Panc1 (cell line): ENCODE measurements around the gene TENT5C. TPM values are rescaled to one million over a fixed set of nuclear protein-coding genes. Genes with fewer than 3 reads are reported as not detected.

Experiments
- ATAC-seq: fragments of 200-7000 bp; cut with Tn5 transposase; 2 replicates; pipeline ENCODE4 v1.9.1; 2020; ENCODE audit warnings: mild to moderate bottlenecking, moderate library complexity
- BruUV-seq: library from RNA; stranded (reverse); fragments of 400-500 nt; replicated peaks from 2 replicates; lab custom pipeline; 2021; lab: Mats Ljungman, UMichigan
- CTCF ChIA-PET: fragments of 300-600 bp; sonication (Branson Sonifier 250); formaldehyde crosslinking; loops from one replicate; lab custom pipeline; 2022; ENCODE audit warnings: antibody characterized with exemption; lab: Charles Lee
- POLR2A ChIA-PET: fragments of 300-600 bp; sonication (Branson Sonifier 250); formaldehyde crosslinking; loops from one replicate; lab custom pipeline; 2022; ENCODE audit warnings: antibody characterized with exemption; lab: Charles Lee
- DNase-seq: peaks from one replicate; pipeline ENCODE4 v3.0.0-alpha.2; 2010; ENCODE audit warnings: low read depth, low spot score
- H3K27ac ChIP-seq: 2 replicates; pipeline ENCODE4 v1.5.1; 2011; ENCODE audit warnings: mild to moderate bottlenecking, low read length, inconsistent platforms
- H3K27me3 ChIP-seq: fragments of 200-500 bp; sonication (Bioruptor generic); 2 replicates; pipeline ENCODE4 v1.6.0; 2014; ENCODE audit warnings: low read length, inconsistent platforms; ENCODE audit not compliant: control insufficient read depth, insufficient read depth
- H3K36me3 ChIP-seq: fragments of 200-500 bp; sonication (Bioruptor generic); 2 replicates; pipeline ENCODE4 v1.5.1; 2014; ENCODE audit warnings: inconsistent platforms, mild to moderate bottlenecking, low read length, moderate library complexity; ENCODE audit not compliant: control insufficient read depth, insufficient read depth
- H3K4me1 ChIP-seq: 2 replicates; pipeline ENCODE4 v1.5.1; 2011; ENCODE audit warnings: inconsistent platforms, mild to moderate bottlenecking, low read length, moderate library complexity; ENCODE audit not compliant: control insufficient read depth, insufficient read depth
- H3K4me3 ChIP-seq, 2 experiments: 2 replicates each; pipeline ENCODE4 v1.5.1; 2011 to 2012; ENCODE audit warnings: low read depth in 2 of 2, low read length in 2 of 2, mild to moderate bottlenecking in 2 of 2, inconsistent platforms in 1 of 2, moderate library complexity in 1 of 2
- H3K9me3 ChIP-seq: fragments of 200-500 bp; sonication (Bioruptor generic); 2 replicates; pipeline ENCODE4 v1.5.1; 2014; ENCODE audit warnings: low read depth, mild to moderate bottlenecking, inconsistent platforms, low read length, moderate library complexity; ENCODE audit not compliant: control insufficient read depth, insufficient read depth
- CTCF ChIP-seq: fragments of 450-650 bp; IDR thresholded peaks from 2 replicates; pipeline ENCODE4 v1.5.1; 2017; ENCODE audit warnings: mild to moderate bottlenecking
- POLR2AphosphoS5 ChIP-seq: IDR thresholded peaks from 2 replicates; pipeline ENCODE4 v1.6.1; 2012; ENCODE audit warnings: mild to moderate bottlenecking, low read depth, low read length, moderate library complexity
- REST ChIP-seq, 2 experiments: IDR thresholded peaks; 2 replicates each; pipeline ENCODE4 v1.6.1; 2011 to 2012; ENCODE audit warnings: low read depth in 2 of 2, control low read depth in 1 of 2, low read length in 1 of 2, mild to moderate bottlenecking in 1 of 2, moderate library complexity in 1 of 2; ENCODE audit not compliant: insufficient read depth in 1 of 2
- SIN3A ChIP-seq: IDR thresholded peaks from 2 replicates; pipeline ENCODE4 v1.6.1; 2012; ENCODE audit warnings: low read depth, mild to moderate bottlenecking, low read length, moderate library complexity, borderline replicate concordance; ENCODE audit not compliant: insufficient read depth
- TCF7L2 ChIP-seq: IDR thresholded peaks from 2 replicates; pipeline ENCODE4 v1.6.1; 2011; ENCODE audit warnings: mild to moderate bottlenecking, low read depth, low read length, inconsistent platforms
- in situ Hi-C: cut with HindIII; loops from 2 replicates; pipeline ENCODE4 v1.10.0; 2016; ENCODE audit warnings: low sequenced_read_pairs, low pct_unique_long_range_greater_than_20kb
- intact Hi-C: fragments of 100-400 bp; cut with micrococcal nuclease; formaldehyde crosslinking; loops from one replicate; pipeline ENCODE4 v1.10.0; 2022; ENCODE audit not compliant: unreplicated experiment
- total RNA-seq: library from RNA; stranded (reverse); gene quantifications from one replicate; pipeline ENCODE4 v1.2.1, GENCODE V29; 2021; ENCODE audit not compliant: unreplicated experiment

The TENT5C gene
- total RNA-seq, 1 experiment from 2014 or later: 8.9 TPM

GRCh38 chr1:117632269-117633067 lies 26.6 kb downstream of the TENT5C start:
- Histone ChIP-seq H3K9me3 (no peaks in the 10 kb centered on the region), H3K36me3 (no peaks in the 10 kb centered on the region), H3K27me3 (no peaks in the 10 kb centered on the region), H3K27ac (no peak overlapping the region), H3K4me1 (no peaks in the 10 kb centered on the region), H3K4me3 (no peak overlapping the region)
- TF ChIP-seq CTCF (no peak), TCF7L2 (no peak), REST (IDR thresholded peaks at IDR 0.05; ENCODE audit: insufficient read depth in 1 of 2, low read depth in 2 of 2, low read length in 1 of 2) (no peak), SIN3A (no peak), POLR2AphosphoS5 (no peak)
- no peak for DNase-seq
- CTCF ChIA-PET: no interaction called here
- POLR2A ChIA-PET: no interaction called here
- no peak for ATAC-seq
- no TSS peak for BruUV-seq
- in situ Hi-C loops (no loop called here), intact Hi-C loops (no loop called here)

- TF ChIP-seq POLR2AphosphoS5 (no peak), REST (IDR thresholded peaks at IDR 0.05; ENCODE audit: insufficient read depth in 1 of 2, low read depth in 2 of 2, low read length in 1 of 2) (no peak), SIN3A (no peak)
- no peak overlapping the region for H3K27ac ChIP-seq
- no peaks in the 10 kb centered on the region for H3K9me3 ChIP-seq
- no peaks in the 10 kb centered on the region for H3K27me3 ChIP-seq
- POLR2A ChIA-PET: no interaction called here
- H3K4me3 ChIP-seq: no peak overlapping the region
- DNase-seq (no peak), ATAC-seq (no peak)
- no peaks in the 10 kb centered on the region for H3K4me1 ChIP-seq
- in situ Hi-C loops: no loop called here
- CTCF ChIA-PET: no interaction called here
- BruUV-seq: no TSS peak
- H3K36me3 ChIP-seq: no peaks in the 10 kb centered on the region
- intact Hi-C loops: no loop called here
Observed at GRCh38 chr1:117633068-117633345, 27.2 kb downstream of the TENT5C start.
